ENCODE results near the gene ACKR2.

GRCh38 chr3:42894698-42895579 is 85.7 kb downstream of the ACKR2 start:
- TF ChIP-seq POLR2A (IDR thresholded peaks at IDR 0.05), result no peak
- TF ChIP-seq, protein P1, sequence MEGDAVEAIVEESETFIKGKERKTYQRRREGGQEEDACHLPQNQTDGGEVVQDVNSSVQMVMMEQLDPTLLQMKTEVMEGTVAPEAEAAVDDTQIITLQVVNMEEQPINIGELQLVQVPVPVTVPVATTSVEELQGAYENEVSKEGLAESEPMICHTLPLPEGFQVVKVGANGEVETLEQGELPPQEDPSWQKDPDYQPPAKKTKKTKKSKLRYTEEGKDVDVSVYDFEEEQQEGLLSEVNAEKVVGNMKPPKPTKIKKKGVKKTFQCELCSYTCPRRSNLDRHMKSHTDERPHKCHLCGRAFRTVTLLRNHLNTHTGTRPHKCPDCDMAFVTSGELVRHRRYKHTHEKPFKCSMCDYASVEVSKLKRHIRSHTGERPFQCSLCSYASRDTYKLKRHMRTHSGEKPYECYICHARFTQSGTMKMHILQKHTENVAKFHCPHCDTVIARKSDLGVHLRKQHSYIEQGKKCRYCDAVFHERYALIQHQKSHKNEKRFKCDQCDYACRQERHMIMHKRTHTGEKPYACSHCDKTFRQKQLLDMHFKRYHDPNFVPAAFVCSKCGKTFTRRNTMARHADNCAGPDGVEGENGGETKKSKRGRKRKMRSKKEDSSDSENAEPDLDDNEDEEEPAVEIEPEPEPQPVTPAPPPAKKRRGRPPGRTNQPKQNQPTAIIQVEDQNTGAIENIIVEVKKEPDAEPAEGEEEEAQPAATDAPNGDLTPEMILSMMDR (IDR thresholded peaks at IDR 0.05), result no peak
